Aorta (tissue), 5 donors: ENCODE measurements around the gene CEMIP. TPM values are rescaled to one million over a fixed set of nuclear protein-coding genes. Genes with fewer than 3 reads are reported as not detected.
"Not testable (repeated sequence)": the region's sequence is repeated elsewhere in the genome, so short reads cannot be mapped to it uniquely, and the experiment has no call there.

Experiments
- ATAC-seq: fragments of 200-7000 bp; cut with Tn5 transposase; one replicate; pipeline ENCODE4 v1.9.1; 2022; ENCODE audit warnings: moderate library complexity; ENCODE audit not compliant: low FRiP score
- DNase-seq, 2 donors: peaks; one replicate each; pipeline ENCODE4 v3.0.0-alpha.2; 2020
- H3K27ac ChIP-seq, 2 donors: one replicate each; pipeline ENCODE4 v1.5.1; 2013; ENCODE audit warnings: low read length in 2 of 2, mild to moderate bottlenecking in 2 of 2, moderate library complexity in 2 of 2, control low read depth in 1 of 2, inconsistent platforms in 1 of 2, low read depth in 1 of 2
- H3K27me3 ChIP-seq, 2 donors: one replicate each; pipeline ENCODE4 v1.6.1; 2013; ENCODE audit warnings: control low read depth in 1 of 2, low read length in 1 of 2, mild to moderate bottlenecking in 1 of 2, moderate library complexity in 1 of 2; ENCODE audit not compliant: insufficient read depth in 2 of 2, control insufficient read depth in 1 of 2
- H3K36me3 ChIP-seq, 2 donors: one replicate each; pipeline ENCODE4 v1.6.1; 2013; ENCODE audit warnings: control low read depth in 1 of 2, low read length in 1 of 2, mild to moderate bottlenecking in 1 of 2; ENCODE audit not compliant: insufficient read depth in 2 of 2, control insufficient read depth in 1 of 2
- H3K4me1 ChIP-seq, 2 donors: one replicate each; pipeline ENCODE4 v1.6.1; 2013; ENCODE audit warnings: low read length in 2 of 2, control low read depth in 1 of 2, mild to moderate bottlenecking in 1 of 2, moderate library complexity in 1 of 2; ENCODE audit not compliant: insufficient read depth in 2 of 2, control insufficient read depth in 1 of 2
- H3K4me3 ChIP-seq, 2 donors: one replicate each; pipeline ENCODE4 v1.5.1; 2013; ENCODE audit warnings: low read length in 2 of 2, control low read depth in 1 of 2, mild to moderate bottlenecking in 1 of 2
- H3K9me3 ChIP-seq: one replicate; pipeline ENCODE4 v1.6.1; 2013; ENCODE audit warnings: mild to moderate bottlenecking, low read length; ENCODE audit not compliant: control insufficient read depth
- WGBS, 2 donors: extraction: QIAGEN DNeasy Blood & Tissue Kit; methylation state at CpG; one replicate each; pipeline ENCODE4 v1.1.7; 2013; 5-methylcytosine and 5-hydroxymethylcytosine counted together
- intact Hi-C, 2 donors: fragments of 100-400 bp; cut with DNase I; formaldehyde crosslinking; loops; one replicate each; pipeline versions ENCODE4 v1.14.2 to v1.15.0; 2022
- polyA plus RNA-seq, 2 donors: library from polyadenylated mRNA; stranded (reverse); fragments of 200-250 nt; gene quantifications; one replicate each; pipeline ENCODE4 v1.2.3, GENCODE V29; 2013
- total RNA-seq, 2 donors: library from RNA; stranded (reverse); fragmentation: NEBNext Ultra II Directional; extraction: Animal tissue kit (Norgen Biotek cat#: 25700); gene quantifications; one replicate each; pipeline ENCODE4 v1.2.1, GENCODE V29; 2021
- donor health status: healthy with polysubstance abuse.
- donor health status: Bipolar disorder and iron deficiency.
- donor health status: DM: no; HTN: no; CAD: no.
- donor health status: DM: no; HTN: no; CAD: no.
- donor health status: DM: yes; HTN: yes; CAD: no.

Gene CEMIP
- total and polyA plus RNA-seq, 4 donors, result under 0.01 to 12.1 (median 3.8) TPM

DNA sequence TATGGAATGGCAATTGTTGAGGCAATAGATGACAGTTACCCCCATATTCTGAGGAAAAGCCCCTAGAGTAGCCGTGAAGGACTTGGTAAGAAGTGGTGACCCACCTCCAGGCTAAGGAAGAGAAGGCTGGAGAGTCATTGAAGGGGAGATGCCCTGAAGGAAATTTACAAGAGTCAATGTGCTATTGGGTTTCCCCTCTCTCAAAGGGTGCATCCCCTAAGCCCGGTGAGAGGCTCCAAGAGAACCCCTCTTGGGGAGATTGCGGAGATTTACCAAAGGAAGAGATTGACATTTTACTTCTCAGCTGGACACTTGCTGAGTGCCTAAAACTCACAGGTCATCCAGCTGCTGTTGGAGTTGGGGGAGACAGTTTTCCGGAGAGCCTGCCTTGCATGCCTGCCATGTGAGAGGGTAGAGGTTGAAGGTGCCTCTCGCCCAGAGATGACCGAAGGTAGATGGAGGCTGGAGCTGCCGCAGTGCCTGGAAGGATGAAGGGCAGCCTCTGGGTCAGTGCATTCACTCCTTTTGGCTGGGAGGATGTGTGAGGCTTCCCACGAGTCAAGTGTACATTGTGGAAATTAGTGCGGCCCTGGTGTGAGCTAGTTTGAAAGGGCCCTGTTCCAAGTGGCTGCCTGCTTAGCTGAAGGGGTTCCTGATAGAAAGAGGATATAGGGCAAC, 179.8 kb downstream of the CEMIP start:
- DNase-seq, result no peak
- intact Hi-C loops, result no loop called here
- ATAC-seq, result no peak

DNA sequence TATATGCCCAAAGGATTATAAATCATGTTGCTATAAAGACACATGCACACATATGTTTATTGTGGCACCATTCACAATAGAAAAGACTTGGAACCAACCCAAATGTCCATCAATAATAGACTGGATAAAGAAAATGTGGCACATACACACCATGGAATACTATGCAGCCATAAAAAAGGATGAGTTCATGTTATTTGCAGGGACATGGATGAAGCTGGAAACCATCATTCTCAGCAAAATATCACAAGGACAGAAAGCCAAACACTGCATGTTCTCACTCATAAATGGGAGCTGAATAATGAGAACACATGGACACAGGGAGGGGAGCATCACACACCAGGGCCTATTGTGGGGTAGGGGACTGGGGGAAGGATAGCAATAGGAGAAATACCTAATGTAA, 186.3 kb downstream of the CEMIP start:
- ATAC-seq, H3K36me3 ChIP-seq, H3K27me3 ChIP-seq, DNase-seq, H3K4me3 ChIP-seq, H3K9me3 ChIP-seq, H3K4me1 ChIP-seq, H3K27ac ChIP-seq: not testable (repeated sequence)
- intact Hi-C loops, result loop anchor here in 1 of 2 donors (5.0 kb wide), 1 partner anchor 508 kb away; no protein-coding TSS in a partner anchor

More for the DNA sequence above, 179.8 kb downstream of the CEMIP start:
- Histone ChIP-seq H3K9me3 (no peaks in the 10 kb centered on the region), H3K4me3 (no peak overlapping the region), H3K27me3 (no peaks in the 10 kb centered on the region), H3K36me3 (peaks cover 1 to 4% of the 10 kb centered on the region in 2 donors), H3K4me1 (peaks cover 0 to 3% of the 10 kb centered on the region in 2 donors), H3K27ac (no peak overlapping the region)
- WGBS, 2 donors, result 98 to 99% methylated on average over 9 of the region's 9 CpGs

DNA sequence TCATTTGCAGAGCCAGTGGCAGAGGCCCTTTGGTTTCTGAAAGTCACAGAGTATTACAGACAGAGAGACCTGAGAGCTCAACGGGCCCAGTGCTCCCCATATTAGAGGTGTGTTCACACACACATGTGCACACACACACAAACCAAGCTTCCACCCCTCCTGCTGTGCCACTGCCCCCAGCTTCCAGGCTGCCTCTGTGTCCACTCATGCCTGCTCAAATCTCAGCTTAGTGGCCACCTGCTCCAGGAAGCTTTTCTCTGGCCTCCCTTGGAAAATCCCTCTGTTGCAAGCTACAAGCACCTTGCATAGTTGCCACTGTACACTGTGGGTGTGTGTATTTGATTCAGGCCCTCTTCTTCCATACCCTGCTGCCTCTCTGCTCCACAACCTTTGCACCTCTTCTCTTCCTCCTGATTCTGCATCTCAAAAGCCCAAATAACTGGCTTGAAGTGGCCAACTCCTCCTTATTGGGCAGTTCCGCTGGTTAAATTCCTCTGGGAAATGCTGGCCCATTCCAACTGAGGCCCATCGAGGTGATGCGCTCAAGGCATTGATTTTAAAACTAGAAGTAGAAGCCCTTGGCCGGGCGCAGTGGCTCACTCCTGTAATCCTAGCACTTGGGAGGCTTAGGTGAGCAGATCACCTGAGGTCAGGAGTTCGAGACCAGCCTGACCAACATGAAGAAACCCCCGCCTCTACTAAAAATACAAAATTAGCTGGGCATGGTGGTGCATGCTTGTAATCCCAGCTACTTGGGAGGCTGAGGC, 187.4 kb downstream of the CEMIP start:
- Histone ChIP-seq H3K27ac (no peak overlapping the region), H3K27me3 (no peaks in the 10 kb centered on the region)

DNA sequence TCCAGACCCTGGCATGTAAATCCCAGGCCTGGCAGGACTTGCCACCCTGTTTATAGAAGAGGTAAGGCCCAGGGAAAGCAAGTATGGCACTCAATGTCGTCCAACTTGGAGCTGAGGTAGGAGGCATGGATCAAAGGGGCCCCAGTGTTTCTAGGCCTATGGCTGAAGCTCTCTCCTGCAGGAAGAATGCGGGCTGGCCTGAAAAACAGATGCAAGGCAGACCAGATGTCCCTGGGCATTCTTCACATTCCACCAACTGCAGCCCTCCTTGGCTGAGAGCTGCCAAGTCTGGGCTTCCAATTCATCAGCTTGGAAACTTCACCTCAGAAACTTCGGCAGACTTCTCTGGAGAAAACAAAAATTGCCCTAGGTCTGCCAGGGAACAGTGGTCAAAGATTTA, 188.3 kb downstream of the CEMIP start:
- H3K4me1 ChIP-seq, result no peaks in the 10 kb centered on the region
- H3K27ac ChIP-seq, result no peak overlapping the region
- DNase-seq (no peak), ATAC-seq (no peak)
- 30 to 33% methylated on average over 3 of the region's 3 CpGs for WGBS, 2 donors
- intact Hi-C loops, result loop anchor here in 1 of 2 donors (5.0 kb wide), 1 partner anchor 510 kb away; no protein-coding TSS in a partner anchor
- H3K4me3 ChIP-seq, result no peak overlapping the region
- no peaks in the 10 kb centered on the region for H3K9me3 ChIP-seq
- H3K36me3 ChIP-seq, result peaks cover 0 to 2% of the 10 kb centered on the region in 2 donors
- H3K27me3 ChIP-seq, result no peaks in the 10 kb centered on the region

More for the DNA sequence above, 187.4 kb downstream of the CEMIP start:
- ATAC-seq (no peak), DNase-seq (no peak)
- H3K9me3 ChIP-seq, result no peaks in the 10 kb centered on the region
- WGBS, 2 donors, result 90 to 91% methylated on average over 8 of the region's 8 CpGs
- H3K4me3 ChIP-seq, result no peak overlapping the region
- peaks cover 0 to 2% of the 10 kb centered on the region in 2 donors for H3K36me3 ChIP-seq
- intact Hi-C loops, result loop anchor here in 1 of 2 donors (5.0 kb wide), 1 partner anchor 509 kb away; no protein-coding TSS in a partner anchor
- H3K4me1 ChIP-seq, result no peaks in the 10 kb centered on the region

DNA sequence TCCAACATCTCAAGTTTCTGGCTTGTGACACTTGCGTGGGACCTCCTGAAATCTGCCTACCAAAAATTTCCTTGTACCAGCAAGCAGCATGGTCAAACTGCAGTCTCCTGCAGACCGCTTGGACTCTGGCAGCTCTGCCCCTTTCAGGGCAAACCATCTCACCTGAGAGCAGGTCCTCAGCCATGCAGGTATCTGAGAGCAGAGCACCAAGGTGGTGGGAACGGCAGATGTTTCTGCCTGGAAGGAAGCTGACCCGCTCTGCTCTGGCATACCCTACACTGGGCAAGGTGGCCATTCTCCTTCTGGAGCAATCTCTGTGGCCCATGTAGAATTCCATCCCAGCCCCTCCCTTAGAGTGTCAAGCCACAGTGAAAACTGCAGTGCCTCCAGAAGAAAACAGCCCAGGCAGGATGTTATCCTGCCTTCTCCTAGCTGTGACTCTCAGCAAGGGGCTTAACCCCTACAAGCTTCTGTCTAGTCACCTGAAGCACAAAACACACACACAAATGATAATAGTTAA, 188.9 kb downstream of the CEMIP start:
- Histone ChIP-seq H3K36me3 (peaks cover 0 to 2% of the 10 kb centered on the region in 2 donors), H3K9me3 (no peaks in the 10 kb centered on the region), H3K27ac (no peak overlapping the region), H3K4me1 (no peaks in the 10 kb centered on the region), H3K27me3 (no peaks in the 10 kb centered on the region), H3K4me3 (no peak overlapping the region)
- DNase-seq, result no peak
- WGBS, 2 donors, result 88 to 96% methylated on average over 4 of the region's 4 CpGs
- no peak for ATAC-seq
- intact Hi-C loops, result loop anchor here in 1 of 2 donors (5.0 kb wide), 1 partner anchor 511 kb away; no protein-coding TSS in a partner anchor

DNA sequence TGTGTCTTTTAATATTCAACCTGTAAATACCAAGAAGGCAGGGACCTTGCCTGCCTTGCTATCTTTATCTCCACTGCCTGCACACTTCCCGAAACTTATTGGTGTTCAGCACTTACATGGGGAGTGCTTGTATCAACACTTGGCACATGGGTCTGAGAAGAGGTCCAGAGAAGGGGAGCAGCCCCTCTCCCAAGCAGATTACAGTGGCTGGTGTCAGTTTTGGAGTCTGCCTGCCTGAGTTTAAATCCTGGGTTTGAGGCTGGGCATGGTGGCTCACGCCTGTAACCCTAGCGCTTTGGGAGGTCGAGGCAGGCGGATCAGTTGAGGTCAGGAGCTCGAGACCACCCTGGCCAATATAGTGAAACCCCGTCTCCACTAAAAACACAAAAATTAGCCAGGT, 190.1 kb downstream of the CEMIP start:
- H3K4me3 ChIP-seq, result no peak overlapping the region
- H3K9me3 ChIP-seq, result no peaks in the 10 kb centered on the region
- H3K4me1 ChIP-seq, result no peaks in the 10 kb centered on the region
- H3K27ac ChIP-seq, result no peak overlapping the region
- H3K27me3 ChIP-seq, result no peaks in the 10 kb centered on the region
- DNase-seq (no peak), ATAC-seq (no peak)
- H3K36me3 ChIP-seq, result peaks cover 0 to 2% of the 10 kb centered on the region in 2 donors
- intact Hi-C loops, result loop anchor here in 1 of 2 donors (5.0 kb wide), 1 partner anchor 512 kb away; no protein-coding TSS in a partner anchor
- WGBS, 2 donors, result 85 to 92% methylated on average over 7 of the region's 7 CpGs

DNA sequence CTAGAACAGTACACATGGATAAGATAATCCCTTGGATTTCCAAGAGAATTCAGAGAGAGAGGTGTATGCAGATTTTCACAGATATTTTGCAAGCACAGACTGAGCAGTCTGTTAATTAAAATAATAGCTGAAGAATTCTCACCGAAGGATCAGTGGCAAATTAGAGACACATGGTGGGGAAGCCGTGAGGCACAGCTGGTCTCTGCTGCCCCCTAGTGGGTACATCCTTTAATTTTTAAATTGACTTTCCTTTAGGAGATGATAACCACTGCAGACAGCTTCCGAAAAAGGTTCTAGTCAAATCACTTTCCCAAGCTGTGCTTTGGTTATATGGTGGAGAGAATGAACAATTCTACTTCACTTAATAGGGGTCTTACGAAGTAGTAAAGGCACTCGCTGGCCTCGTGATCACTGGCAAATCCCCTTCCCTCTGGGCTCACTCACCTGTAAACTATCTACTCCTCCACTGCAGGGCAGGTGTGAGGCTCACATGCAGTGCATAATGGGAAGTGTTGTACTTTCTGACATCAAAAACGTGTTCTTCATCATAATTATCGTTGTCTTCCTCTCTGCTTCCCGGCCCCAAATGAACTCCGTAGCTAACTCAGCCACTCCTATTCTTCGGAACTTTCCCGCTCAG, 191.0 kb downstream of the CEMIP start:
- Histone ChIP-seq H3K4me3 (no peak overlapping the region), H3K36me3 (peaks cover 0 to 2% of the 10 kb centered on the region in 2 donors), H3K9me3 (no peaks in the 10 kb centered on the region), H3K27ac (no peak overlapping the region), H3K27me3 (no peaks in the 10 kb centered on the region), H3K4me1 (no peaks in the 10 kb centered on the region)
- intact Hi-C loops, result loop anchor here (2.0 to 10.0 kb wide), 7 partner anchors 191 to 513 kb away; partner anchors contain the start of genes ABHD17C (in 2 of the 2) and CEMIP (in 2 of the 2)
- ATAC-seq (peak; percentile 85), DNase-seq (no peak)
- 56 to 58% methylated on average over 12 of the region's 12 CpGs for WGBS, 2 donors

DNA sequence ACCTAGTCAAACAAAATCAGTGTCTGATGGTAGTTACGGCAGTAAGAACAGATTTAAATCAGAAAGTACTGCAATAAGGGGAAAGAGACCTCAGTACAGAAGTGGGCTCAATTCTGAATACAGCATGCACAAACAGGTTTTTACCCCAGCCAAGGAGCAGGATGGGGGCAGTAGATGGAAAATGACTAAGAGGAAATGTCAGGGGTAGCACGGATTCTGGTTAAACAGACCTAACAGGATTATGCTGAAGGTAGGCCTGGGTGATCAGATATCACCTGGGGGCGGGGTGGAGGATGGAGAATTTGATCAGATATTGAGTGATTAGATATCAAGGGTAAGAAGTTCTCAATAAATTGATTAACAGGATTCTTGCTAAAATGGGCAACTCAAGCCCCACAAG, 191.5 kb downstream of the CEMIP start:
- H3K9me3 ChIP-seq, result no peaks in the 10 kb centered on the region
- DNase-seq (no peak), ATAC-seq (no peak)
- H3K36me3 ChIP-seq, result peaks cover 0 to 2% of the 10 kb centered on the region in 2 donors
- no peak overlapping the region for H3K4me3 ChIP-seq
- 80 to 84% methylated on average over 3 of the region's 3 CpGs for WGBS, 2 donors
- no peak overlapping the region for H3K27ac ChIP-seq
- H3K4me1 ChIP-seq, result no peaks in the 10 kb centered on the region
- intact Hi-C loops, result loop anchor here (2.0 to 10.0 kb wide), 7 partner anchors 192 to 513 kb away; partner anchors contain the start of genes ABHD17C (in 2 of the 2) and CEMIP (in 2 of the 2)
- no peaks in the 10 kb centered on the region for H3K27me3 ChIP-seq
